ENCODE results near the gene ZNF23. TPM values are rescaled to one million over a fixed set of nuclear protein-coding genes. Genes with fewer than 3 reads are reported as not detected.

ZNF23 gene
- total RNA-seq, 2 experiments from 2014 or later = 10.4 to 11.1 TPM

GRCh38 chr16:71431176-71431575 is 30.9 kb downstream of the ZNF23 start:
- DNase-seq (no peak), ATAC-seq (no peak)
- Mint-ChIP-seq H3K27ac (no peak overlapping the region), H3K36me3 (ENCODE audit: low read depth) (no peaks in the 10 kb centered on the region), H3K4me1 (ENCODE audit: low read depth) (peaks cover 8% of the 10 kb centered on the region), H3K27me3 (peaks cover 15% of the 10 kb centered on the region), H3K9me3 (peaks cover 2% of the 10 kb centered on the region), H3K4me3 (no peak overlapping the region)
- CTCF ChIA-PET = no interaction called here
- intact Hi-C loops (cut with micrococcal nuclease) = no loop called here
- POLR2A ChIA-PET = interaction anchor here (1.2 kb wide), 1 partner anchor 8 kb away, joined by 3 read pairs; no protein-coding TSS in a partner anchor
- no peak for TF ChIP-seq CTCF (IDR thresholded peaks at IDR 0.05)

- no peaks in the 10 kb centered on the region for H3K36me3 Mint-ChIP-seq (ENCODE audit: low read depth)
- H3K4me3 Mint-ChIP-seq = no peak overlapping the region
- no peak for TF ChIP-seq CTCF (IDR thresholded peaks at IDR 0.05)
- no peak for ATAC-seq
- ChIA-PET CTCF (interaction anchor here (2.7 kb wide), 1 partner anchor 18 kb away, joined by 18 read pairs; no protein-coding TSS in a partner anchor), POLR2A (interaction anchor here (1.2 kb wide), 1 partner anchor 9 kb away, joined by 3 read pairs; no protein-coding TSS in a partner anchor)
- DNase-seq = no peak
- peaks cover 8% of the 10 kb centered on the region for H3K4me1 Mint-ChIP-seq (ENCODE audit: low read depth)
- intact Hi-C loops (cut with micrococcal nuclease) = no loop called here
- H3K9me3 Mint-ChIP-seq = peaks cover 2% of the 10 kb centered on the region
- H3K27me3 Mint-ChIP-seq = peaks cover 15% of the 10 kb centered on the region
- no peak overlapping the region for H3K27ac Mint-ChIP-seq
Measured at GRCh38 chr16:71430744-71431143, 31.3 kb downstream of the ZNF23 start.

GRCh38 chr16:71429581-71429980 is 32.5 kb downstream of the ZNF23 start:
- POLR2A ChIA-PET = interaction anchor here (0.6 to 0.8 kb wide), 2 partner anchors 33 to 136 kb away, joined by 3 read pairs; partner anchors contain the start of gene ZNF23
- Mint-ChIP-seq H3K4me1 (ENCODE audit: low read depth) (peaks cover 8% of the 10 kb centered on the region), H3K36me3 (ENCODE audit: low read depth) (no peaks in the 10 kb centered on the region), H3K27ac (no peak overlapping the region), H3K9me3 (peaks cover 2% of the 10 kb centered on the region), H3K4me3 (no peak overlapping the region), H3K27me3 (peaks cover 22% of the 10 kb centered on the region)
- DNase-seq = no peak
- TF ChIP-seq CTCF (IDR thresholded peaks at IDR 0.05) = no peak
- intact Hi-C loops (cut with micrococcal nuclease) = no loop called here
- ATAC-seq = no peak
- CTCF ChIA-PET = interaction anchor here (1.0 to 2.7 kb wide), 4 partner anchors 16 to 135 kb away, joined by 3 to 18 read pairs (median 4); no protein-coding TSS in a partner anchor

GRCh38 chr16:71428883-71429282 is 33.2 kb downstream of the ZNF23 start:
- DNase-seq = no peak
- Mint-ChIP-seq H3K27me3 (peaks cover 26% of the 10 kb centered on the region), H3K36me3 (ENCODE audit: low read depth) (no peaks in the 10 kb centered on the region), H3K4me1 (ENCODE audit: low read depth) (peaks cover 8% of the 10 kb centered on the region), H3K9me3 (peaks cover 2% of the 10 kb centered on the region), H3K27ac (no peak overlapping the region), H3K4me3 (no peak overlapping the region)
- POLR2A ChIA-PET = interaction anchor here (0.6 kb wide), 1 partner anchor 137 kb away, joined by 3 read pairs; no protein-coding TSS in a partner anchor
- ATAC-seq = no peak
- intact Hi-C loops (cut with micrococcal nuclease) = no loop called here
- CTCF ChIA-PET = interaction anchor here (1.0 to 2.7 kb wide), 5 partner anchors 16 to 182 kb away, joined by 3 to 18 read pairs (median 4); no protein-coding TSS in a partner anchor
- no peak for TF ChIP-seq CTCF (IDR thresholded peaks at IDR 0.05)

GRCh38 chr16:71428385-71428784 is 33.7 kb downstream of the ZNF23 start:
- H3K4me3 Mint-ChIP-seq = no peak overlapping the region

More at GRCh38 chr16:71428385-71428784, 33.7 kb downstream of the ZNF23 start:
- peaks cover 8% of the 10 kb centered on the region for H3K4me1 Mint-ChIP-seq (ENCODE audit: low read depth)
- no peak overlapping the region for H3K27ac Mint-ChIP-seq
- intact Hi-C loops (cut with micrococcal nuclease) = no loop called here
- ChIA-PET CTCF (interaction anchor here (1.0 to 2.7 kb wide), 6 partner anchors 11 to 182 kb away, joined by 3 to 18 read pairs (median 5); no protein-coding TSS in a partner anchor), POLR2A (no interaction called here)
- H3K27me3 Mint-ChIP-seq = peaks cover 27% of the 10 kb centered on the region
- H3K36me3 Mint-ChIP-seq (ENCODE audit: low read depth) = no peaks in the 10 kb centered on the region
- ATAC-seq = no peak
- DNase-seq = no peak
- TF ChIP-seq CTCF (IDR thresholded peaks at IDR 0.05) = no peak
- peaks cover 2% of the 10 kb centered on the region for H3K9me3 Mint-ChIP-seq

All from activated CD8-positive, alpha-beta T cell treated with anti-CD3 and anti-CD28 coated beads for 36 hours (primary cell).